ENCODE measurements around the gene LEF1. TPM values are rescaled to one million over a fixed set of nuclear protein-coding genes. Genes with fewer than 3 reads are reported as not detected.
A peak's percentile ranks its signal among the peaks of the same experiment; 100 is the strongest.

LEF1 gene
- total RNA-seq, 1 experiment from 2014 or later = not detected

DNA sequence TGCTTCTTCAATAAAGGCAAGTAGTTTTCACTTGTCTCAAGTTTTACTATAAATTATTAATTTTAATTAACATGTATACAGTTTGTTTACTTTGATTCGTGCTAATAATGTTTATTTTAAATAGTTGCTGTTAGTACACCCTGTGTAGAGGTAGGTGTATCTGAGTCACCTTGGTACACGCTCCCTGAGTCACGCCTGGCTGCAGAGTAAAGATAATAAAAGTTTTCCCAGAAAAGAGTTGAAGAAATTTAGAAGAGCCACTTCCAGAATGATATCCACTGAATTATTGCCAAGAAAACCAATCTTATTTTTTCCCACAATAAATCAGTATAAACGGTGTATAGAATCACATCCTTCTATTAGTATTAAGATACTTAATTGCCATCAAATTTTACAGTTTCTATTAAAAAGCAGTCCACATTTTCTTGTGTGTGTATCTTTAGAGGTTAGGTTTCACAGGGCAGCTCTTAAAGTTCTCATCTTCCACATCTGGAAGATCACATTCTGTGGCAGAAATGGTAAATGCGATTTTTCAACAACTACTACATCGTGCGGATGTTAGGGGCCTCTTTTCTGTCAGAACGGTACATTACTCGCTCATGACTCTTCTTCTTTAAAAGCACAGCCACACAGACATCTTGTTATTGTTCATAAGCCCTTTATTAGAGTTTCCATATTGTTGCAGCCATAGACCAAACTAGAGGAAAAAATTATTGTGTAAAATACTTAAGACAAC, 123.6 kb downstream of the LEF1 start:
- Histone ChIP-seq H3K36me3 (no peaks in the 10 kb centered on the region), H3K9me3 (no peaks in the 10 kb centered on the region), H3K4me3 (no peak overlapping the region), H3K27me3 (no peaks in the 10 kb centered on the region)
- peak; percentile 10 for DNase-seq

DNA sequence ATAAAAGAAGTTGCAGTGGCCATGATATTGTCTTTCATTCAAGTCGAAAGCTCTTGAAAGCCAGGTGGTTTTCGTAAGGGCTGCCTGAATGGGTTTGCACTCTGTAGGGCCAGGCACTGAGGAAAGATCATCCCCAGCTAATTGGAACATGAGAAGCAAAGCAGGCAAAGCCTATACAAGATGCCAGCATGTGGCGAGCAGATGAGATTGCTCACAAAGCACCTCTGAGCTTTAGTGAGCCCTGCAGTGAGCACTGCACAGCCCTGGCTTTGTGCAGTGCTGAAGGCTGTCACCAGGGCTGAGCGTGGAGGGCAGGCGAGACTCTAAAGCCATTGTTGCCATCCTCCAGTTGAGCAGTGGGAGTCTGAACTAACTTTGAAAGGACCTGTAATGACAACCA, 125.2 kb downstream of the LEF1 start:
- H3K27me3 ChIP-seq = no peaks in the 10 kb centered on the region
- no peak for DNase-seq
- H3K9me3 ChIP-seq = no peaks in the 10 kb centered on the region
- no peaks in the 10 kb centered on the region for H3K36me3 ChIP-seq
- no peak overlapping the region for H3K4me3 ChIP-seq

DNA sequence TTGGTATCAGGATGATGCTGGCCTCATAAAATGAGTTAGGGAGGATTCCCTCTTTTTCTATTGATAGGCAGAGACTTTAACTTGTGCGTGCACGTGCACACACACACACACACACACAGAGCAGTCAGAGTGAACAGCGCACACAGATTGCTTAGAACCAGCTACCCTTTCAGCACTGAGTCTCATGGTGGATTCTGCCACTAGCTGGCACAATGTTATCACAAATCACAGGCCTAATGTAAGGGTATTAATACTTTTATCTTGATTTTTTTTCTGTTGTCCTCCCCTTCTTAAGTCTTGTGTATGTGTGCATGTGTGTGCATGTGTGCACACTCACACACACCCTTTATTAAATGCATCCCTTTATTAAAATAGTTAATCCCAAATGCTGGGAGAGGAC, 125.8 kb downstream of the LEF1 start:
- no peaks in the 10 kb centered on the region for H3K36me3 ChIP-seq
- no peak overlapping the region for H3K4me3 ChIP-seq
- no peaks in the 10 kb centered on the region for H3K9me3 ChIP-seq
- no peaks in the 10 kb centered on the region for H3K27me3 ChIP-seq
- DNase-seq = no peak

DNA sequence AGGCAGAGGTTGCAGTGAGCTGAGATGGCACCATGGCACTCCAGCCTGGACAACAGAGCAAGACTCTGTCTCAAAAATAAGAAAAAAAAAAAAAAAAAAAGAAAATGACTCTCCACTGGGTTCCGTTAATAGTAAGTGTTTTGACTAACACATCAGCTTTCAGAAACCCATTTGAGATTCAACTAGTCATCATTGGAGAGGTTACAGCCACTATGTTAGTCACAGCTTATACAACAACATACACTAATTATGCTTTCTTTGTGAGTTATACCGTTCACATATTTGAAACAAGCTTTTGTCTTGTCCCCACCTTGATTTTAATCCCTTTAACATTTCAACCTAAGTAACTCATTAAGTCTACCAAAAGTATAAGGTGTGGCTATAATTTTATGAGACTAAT, 130.8 kb downstream of the LEF1 start:
- Histone ChIP-seq H3K4me3 (no peak overlapping the region), H3K27me3 (no peaks in the 10 kb centered on the region), H3K9me3 (no peaks in the 10 kb centered on the region), H3K36me3 (no peaks in the 10 kb centered on the region)
- DNase-seq = no peak

DNA sequence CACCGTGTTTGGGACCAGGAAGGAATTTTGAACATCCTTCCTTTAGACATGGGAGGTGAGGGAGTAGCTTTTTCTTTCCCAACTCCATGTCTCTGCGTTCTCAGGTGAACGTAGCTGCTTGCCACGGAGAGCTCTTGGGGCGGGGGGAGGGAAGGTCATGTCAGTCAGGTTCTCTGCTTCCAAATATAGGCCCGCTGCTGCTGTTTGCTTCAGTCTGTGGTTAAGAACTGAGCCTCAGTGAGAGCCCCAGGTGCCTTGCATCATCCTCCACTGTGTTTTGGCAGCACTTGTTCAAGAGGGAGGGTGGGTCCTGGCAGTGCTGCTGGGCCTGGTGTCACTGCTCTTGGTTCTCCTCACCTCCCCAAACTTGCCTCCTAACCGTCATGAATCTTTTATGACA, 132.5 kb downstream of the LEF1 start:
- no peaks in the 10 kb centered on the region for H3K27me3 ChIP-seq
- no peak for DNase-seq

DNA sequence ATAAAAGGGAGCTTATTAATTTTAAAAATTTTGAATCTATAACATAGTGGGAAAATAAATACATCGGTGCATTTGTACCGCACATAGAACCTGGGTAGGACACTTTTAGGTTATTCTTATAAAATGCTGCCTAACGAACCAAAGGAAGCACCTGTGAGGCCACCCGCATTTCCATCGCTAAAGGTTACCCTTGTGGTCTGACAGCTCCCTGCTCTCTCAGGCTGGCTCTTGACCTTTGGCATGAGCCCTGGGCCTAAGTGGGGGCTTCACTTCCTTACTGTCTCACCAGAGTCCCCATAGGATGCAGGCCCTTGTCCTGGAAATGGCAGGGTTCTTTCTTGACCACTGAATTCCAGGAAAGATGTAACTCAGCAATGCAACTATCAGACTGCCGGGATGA, 133.0 kb downstream of the LEF1 start:
- Histone ChIP-seq H3K9me3 (no peaks in the 10 kb centered on the region), H3K36me3 (no peaks in the 10 kb centered on the region; the same call in 1 of the 2 replicates), H3K27me3 (no peaks in the 10 kb centered on the region), H3K4me3 (no peak overlapping the region)
- no peak for DNase-seq

More for the DNA sequence above, 132.5 kb downstream of the LEF1 start:
- Histone ChIP-seq H3K4me3 (no peak overlapping the region), H3K36me3 (no peaks in the 10 kb centered on the region), H3K9me3 (no peaks in the 10 kb centered on the region)

DNA sequence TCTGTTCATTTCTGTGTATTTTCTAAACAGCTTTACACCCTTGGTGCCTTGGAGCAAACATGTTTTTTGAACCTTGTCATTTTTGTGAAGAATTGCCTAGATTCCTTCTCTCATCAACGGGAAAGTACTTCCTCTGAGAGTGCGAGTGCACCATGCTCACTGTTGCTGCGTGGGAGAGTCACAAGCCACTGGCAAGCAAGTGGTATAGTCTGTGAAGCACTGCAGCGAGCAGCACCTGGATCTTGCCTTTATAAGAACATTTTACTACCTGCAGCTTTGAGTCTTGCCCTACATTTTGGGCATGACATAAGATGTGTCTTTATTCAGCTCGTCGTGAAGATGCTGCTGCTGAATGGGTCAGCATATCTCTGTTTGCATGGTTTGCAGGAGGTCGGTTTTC, 134.2 kb downstream of the LEF1 start:
- H3K4me3 ChIP-seq = no peak overlapping the region
- DNase-seq = no peak
- H3K27me3 ChIP-seq = no peaks in the 10 kb centered on the region
- H3K9me3 ChIP-seq = no peaks in the 10 kb centered on the region
- H3K36me3 ChIP-seq = no peaks in the 10 kb centered on the region; the same call in 1 of the 2 replicates

DNA sequence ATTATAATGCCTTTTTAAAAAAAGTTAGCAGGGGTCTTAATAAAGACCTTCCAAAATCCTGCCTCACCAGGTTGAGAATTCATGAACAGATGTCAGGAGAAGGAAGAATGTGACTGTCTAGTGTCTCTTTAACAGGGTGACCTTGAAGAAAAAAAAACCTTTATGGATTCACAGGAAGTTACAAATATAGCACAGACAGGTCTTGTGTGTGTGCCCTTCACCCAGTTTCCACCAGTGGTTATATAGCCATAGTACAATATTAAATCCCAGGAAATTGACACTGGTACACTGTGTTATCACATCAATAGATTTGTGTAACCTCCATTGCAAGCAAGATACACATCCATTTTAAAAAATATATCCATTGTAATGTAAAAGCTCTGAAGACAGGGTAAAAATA, 135.4 kb downstream of the LEF1 start:
- Histone ChIP-seq H3K36me3 (no peaks in the 10 kb centered on the region; the same call in 1 of the 2 replicates), H3K4me3 (no peak overlapping the region), H3K9me3 (no peaks in the 10 kb centered on the region), H3K27me3 (no peaks in the 10 kb centered on the region)
- no peak for DNase-seq

DNA sequence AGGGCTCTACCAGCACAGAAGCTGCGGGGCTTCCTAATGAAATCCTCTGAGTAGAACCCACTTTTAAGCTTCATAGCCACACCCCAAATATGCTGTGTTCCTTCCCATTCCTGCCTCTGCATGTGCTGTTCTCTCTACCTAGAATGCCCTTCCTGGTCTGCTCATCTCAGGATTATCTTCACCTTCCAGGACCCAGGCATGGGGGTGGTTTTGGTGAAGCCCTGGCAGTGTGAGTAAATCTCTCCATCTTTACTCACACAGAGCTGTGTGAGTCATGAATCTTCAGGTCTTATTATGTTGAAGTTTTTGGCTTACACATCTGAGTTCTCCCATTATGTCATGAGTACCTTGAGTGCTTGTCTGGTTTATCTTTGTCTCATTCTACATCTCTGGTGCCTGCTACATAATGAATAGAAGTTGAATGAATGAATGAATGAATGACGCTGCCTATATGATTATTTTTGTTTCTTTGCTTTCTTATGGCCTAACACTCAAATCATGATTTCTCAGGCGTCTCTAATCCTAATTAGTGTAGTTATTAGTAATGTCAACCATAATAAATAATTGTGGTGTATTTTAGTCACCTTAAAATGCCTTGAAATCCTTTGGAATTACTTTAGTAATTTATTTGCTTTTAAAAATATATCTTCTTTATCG, 137.2 kb downstream of the LEF1 start:
- Histone ChIP-seq H3K9me3 (no peaks in the 10 kb centered on the region), H3K27me3 (no peaks in the 10 kb centered on the region), H3K36me3 (no peaks in the 10 kb centered on the region; the same call in 1 of the 2 replicates), H3K4me3 (no peak overlapping the region)
- no peak for DNase-seq

DNA sequence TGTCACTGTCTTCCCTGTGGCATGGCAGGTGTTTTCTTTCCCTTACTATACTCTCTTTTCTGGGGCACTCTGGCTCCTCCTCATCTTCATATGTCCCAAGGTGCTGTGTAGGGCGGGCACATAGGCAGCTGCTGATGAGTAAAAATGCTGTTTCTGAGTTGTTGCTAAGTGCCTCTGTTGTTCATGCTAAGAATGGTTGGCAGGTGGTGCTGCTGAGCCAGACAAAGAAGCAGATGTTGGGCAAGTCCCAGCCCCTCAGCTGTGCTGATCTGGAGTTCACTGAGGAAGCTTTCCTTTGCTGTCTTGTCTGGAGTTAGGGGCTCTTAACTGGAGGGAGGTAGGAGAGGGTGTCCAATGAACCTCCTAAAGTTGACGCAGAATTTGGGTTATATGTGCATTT, 138.4 kb downstream of the LEF1 start:
- Histone ChIP-seq H3K27me3 (no peaks in the 10 kb centered on the region), H3K9me3 (no peaks in the 10 kb centered on the region), H3K4me3 (no peak overlapping the region), H3K36me3 (no peaks in the 10 kb centered on the region; the same call in 1 of the 2 replicates)
- DNase-seq = no peak

DNA sequence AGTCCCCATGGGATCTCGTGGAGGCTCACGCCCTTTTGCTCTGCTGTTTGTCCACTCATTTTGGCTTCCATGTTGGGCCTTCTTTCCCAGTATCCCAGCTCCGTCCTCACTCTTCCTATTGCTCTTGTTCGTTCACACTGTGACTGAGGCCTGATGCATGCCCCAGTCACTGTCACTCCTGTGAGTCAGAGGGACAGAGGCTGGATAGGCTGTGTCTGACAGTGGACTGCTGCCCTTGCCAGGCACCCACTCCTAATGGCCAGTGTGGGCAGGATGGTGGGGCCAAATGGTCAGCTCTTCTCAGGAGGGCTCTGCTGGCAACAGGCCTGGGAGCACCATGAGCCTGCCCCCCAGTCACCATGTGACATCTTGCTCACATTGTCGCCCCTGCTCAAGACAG, 139.0 kb downstream of the LEF1 start:
- Histone ChIP-seq H3K27me3 (no peaks in the 10 kb centered on the region), H3K36me3 (no peaks in the 10 kb centered on the region; the same call in 1 of the 2 replicates), H3K4me3 (no peak overlapping the region), H3K9me3 (no peaks in the 10 kb centered on the region)
- DNase-seq = no peak

DNA sequence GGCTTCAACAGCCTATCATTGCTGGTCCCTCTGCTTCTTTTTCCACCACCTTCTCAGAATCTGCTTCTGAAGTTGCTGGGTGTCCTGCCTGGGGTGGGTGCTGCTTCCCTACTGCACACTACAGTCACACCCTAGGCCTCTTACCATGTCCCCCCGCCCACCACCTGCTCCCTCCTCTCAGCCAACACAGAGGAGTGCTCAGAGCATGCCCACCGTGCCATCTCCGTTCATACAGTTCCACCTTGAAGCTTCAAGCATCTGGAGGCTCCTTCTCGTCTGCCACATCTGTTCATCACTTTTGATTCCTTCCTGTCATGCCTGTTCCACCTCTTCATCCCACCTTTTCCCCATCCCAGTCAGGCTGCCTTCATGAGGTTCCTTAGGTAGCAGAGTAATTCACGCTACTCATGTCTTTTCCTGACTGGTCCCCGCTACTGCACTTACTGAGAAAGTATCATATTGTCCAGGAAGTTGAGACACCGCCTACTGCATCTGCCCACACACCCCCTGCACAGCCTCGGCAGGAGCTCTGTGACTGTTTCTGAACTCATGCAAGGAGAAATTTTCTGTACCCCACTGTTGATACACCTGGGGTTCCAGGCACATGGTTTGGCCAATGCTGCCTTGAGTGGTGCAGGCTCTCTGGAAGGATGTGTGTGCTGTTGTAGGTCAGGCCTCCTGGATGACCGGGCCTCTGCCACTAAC, 139.6 kb downstream of the LEF1 start:
- no peaks in the 10 kb centered on the region for H3K9me3 ChIP-seq
- DNase-seq = no peak
- no peaks in the 10 kb centered on the region; the same call in 1 of the 2 replicates for H3K36me3 ChIP-seq
- no peaks in the 10 kb centered on the region for H3K27me3 ChIP-seq
- H3K4me3 ChIP-seq = no peak overlapping the region

DNA sequence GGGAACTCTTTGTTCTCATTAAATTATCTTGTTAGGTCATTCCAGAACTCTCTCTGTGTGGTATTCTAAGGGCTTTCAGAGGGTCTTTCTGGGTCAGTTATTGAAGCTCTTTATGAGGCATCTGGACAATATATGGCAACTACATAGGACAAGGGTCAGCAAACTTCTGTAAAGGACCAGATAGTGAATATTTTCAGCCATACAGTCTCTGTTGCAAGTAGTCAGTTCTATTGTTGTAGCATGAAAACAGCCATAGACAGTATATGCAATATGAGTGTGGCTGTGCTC, 143.9 kb downstream of the LEF1 start:
- DNase-seq = no peak
- H3K36me3 ChIP-seq = no peaks in the 10 kb centered on the region

DNA sequence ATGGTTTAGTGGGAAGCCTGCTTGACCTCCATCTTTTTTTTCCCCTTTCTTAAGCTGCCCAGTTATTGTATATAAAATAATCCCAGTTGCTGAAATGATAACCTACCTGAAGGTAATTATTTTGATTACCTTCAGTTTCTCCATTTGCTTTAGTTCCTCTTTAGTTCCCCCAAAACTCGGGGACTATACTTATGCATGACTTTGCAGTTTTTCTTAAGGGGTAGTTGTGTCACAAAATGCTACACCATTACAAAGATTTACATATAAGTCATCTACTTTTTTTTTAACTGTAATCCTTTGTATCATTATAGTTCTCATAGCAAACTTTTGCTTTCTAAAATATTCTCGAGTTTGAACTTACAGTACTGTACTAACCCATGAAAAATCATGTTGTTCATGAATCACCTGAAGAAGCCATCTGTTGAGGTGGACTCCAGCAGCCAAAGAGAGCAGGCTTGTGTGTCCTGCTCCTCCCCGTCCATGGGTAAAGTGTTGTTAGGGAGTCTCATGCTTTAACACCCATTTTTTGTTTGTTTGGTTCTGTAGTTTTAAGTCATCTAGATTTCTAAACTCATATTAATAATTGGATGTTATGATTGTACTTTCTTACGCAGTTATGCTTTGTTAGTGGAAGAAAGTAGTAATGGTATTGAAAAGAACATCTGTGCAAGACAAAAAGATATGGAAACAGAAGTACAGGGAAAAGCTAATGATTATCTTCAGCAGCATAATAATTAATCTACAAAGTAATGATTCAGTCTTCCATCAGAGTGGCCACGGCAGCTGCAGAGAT, 144.5 kb downstream of the LEF1 start:
- no peak for DNase-seq
- H3K4me3 ChIP-seq = no peak overlapping the region
- H3K27me3 ChIP-seq = no peaks in the 10 kb centered on the region
- no peaks in the 10 kb centered on the region for H3K36me3 ChIP-seq
- H3K9me3 ChIP-seq = no peaks in the 10 kb centered on the region

More for the DNA sequence above, 143.9 kb downstream of the LEF1 start:
- Histone ChIP-seq H3K9me3 (no peaks in the 10 kb centered on the region), H3K4me3 (no peak overlapping the region), H3K27me3 (no peaks in the 10 kb centered on the region)

DNA sequence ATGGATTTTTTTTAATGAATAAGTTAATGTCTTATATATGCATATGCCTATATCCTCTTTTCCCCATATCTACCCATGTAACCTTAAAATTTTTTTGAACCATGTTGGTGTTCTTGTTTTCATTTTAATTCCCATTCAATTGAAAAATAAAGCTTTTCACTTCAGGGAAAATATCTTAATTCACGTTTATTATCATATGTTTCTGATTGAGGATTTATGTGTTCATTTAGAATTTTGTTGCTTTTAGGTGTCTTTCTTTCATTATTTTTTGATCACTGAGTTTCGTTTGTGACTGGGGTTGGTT, 149.9 kb downstream of the LEF1 start:
- Histone ChIP-seq H3K36me3 (no peaks in the 10 kb centered on the region), H3K27me3 (no peaks in the 10 kb centered on the region), H3K4me3 (no peak overlapping the region), H3K9me3 (no peaks in the 10 kb centered on the region)
- no peak for DNase-seq

DNA sequence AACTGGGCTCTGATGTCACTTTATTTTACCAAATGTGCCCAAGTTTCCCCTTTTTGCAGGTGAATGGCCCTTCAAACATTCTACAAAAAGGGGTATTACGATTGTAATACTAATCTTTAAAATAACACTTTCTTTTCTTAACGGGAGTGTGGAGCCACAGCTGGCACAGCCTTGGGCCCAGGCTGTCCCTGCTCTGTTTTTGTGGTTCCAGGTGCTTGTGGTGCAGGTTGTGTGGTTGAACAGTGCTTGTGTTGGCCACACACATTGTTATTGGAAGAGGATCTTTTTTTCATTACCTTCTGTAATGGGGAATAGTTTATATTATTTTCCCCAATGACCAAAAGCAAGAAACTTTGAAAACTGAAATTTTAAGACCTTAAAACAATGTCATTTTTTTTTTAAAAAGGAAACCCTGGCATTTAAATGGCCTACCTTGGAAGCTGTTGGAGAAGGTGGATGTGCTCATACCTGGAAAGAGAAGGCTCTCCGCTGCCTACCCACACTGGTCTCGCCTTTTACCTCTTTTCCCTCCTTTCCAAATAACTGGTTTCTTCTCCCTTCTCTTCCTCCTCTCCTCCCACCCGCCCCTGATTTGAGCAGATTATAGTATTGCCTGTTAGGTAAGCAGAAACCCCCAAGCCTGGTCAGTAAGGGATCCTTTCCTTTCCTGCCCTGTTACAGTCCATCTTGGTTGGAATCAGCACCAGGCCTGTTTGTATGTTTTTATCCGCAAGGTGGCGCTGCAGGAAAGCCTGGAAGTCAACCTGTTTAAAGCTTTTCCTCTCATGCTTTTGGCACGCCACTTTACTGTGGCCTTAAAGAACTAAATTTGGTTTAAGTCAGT, 150.5 kb downstream of the LEF1 start:
- DNase-seq = peak; percentile 32
- Histone ChIP-seq H3K9me3 (no peaks in the 10 kb centered on the region), H3K4me3 (no peak overlapping the region), H3K36me3 (no peaks in the 10 kb centered on the region), H3K27me3 (no peaks in the 10 kb centered on the region)
